GM19193 (cell line): ENCODE measurements around the gene VSTM2L.

Experiments used
- POLR2A ChIP-seq: IDR thresholded peaks from 4 replicates; pipeline ENCODE4 v1.6.1; 2011; ENCODE audit not compliant: insufficient read depth, insufficient read length; ENCODE audit errors: extremely low read depth

VSTM2L gene

GRCh38 chr20:37945091-37945547, 42.2 kb downstream of the VSTM2L start:
- TF ChIP-seq POLR2A: no peak

- no peak for TF ChIP-seq POLR2A
Observed at GRCh38 chr20:37946946-37947345, 44.0 kb downstream of the VSTM2L start.

- TF ChIP-seq POLR2A: no peak
Observed at GRCh38 chr20:37947943-37948342, 45.0 kb downstream of the VSTM2L start.

- no peak for TF ChIP-seq POLR2A
Observed at GRCh38 chr20:37948956-37949355, 46.0 kb downstream of the VSTM2L start.

- no peak for TF ChIP-seq POLR2A
Observed at GRCh38 chr20:37954190-37954589, 51.3 kb downstream of the VSTM2L start.

GRCh38 chr20:37954626-37955025, 51.7 kb downstream of the VSTM2L start:
- no peak for TF ChIP-seq POLR2A

- no peak for TF ChIP-seq POLR2A
Observed at GRCh38 chr20:37955511-37955910, 52.6 kb downstream of the VSTM2L start.

GRCh38 chr20:37956107-37956585, 53.2 kb downstream of the VSTM2L start:
- TF ChIP-seq POLR2A: no peak

- no peak for TF ChIP-seq POLR2A
Observed at GRCh38 chr20:37958856-37959520, 56.1 kb downstream of the VSTM2L start.

- TF ChIP-seq POLR2A: no peak
Observed at GRCh38 chr20:37961066-37961465, 58.1 kb downstream of the VSTM2L start.

- TF ChIP-seq POLR2A: no peak
Observed at GRCh38 chr20:37968841-37969401, 66.0 kb downstream of the VSTM2L start.

- no peak for TF ChIP-seq POLR2A
Observed at GRCh38 chr20:37969949-37970855, 67.3 kb downstream of the VSTM2L start.

GRCh38 chr20:37970856-37971245, 67.9 kb downstream of the VSTM2L start:
- TF ChIP-seq POLR2A: no peak

- no peak for TF ChIP-seq POLR2A
Observed at GRCh38 chr20:37971561-37972127, 68.7 kb downstream of the VSTM2L start.
